Thoracic aorta (tissue), 2 donors: Measurements from ENCODE around the gene KMT2A. TPM values are rescaled to one million over a fixed set of nuclear protein-coding genes. Genes with fewer than 3 reads are reported as not detected.

Experiments
- ATAC-seq: fragments of 150-250 bp; one replicate; pipeline ENCODE4 v1.8.0; 2017; ENCODE audit warnings: low read depth; ENCODE audit not compliant: insufficient number of reproducible peaks, low FRiP score
- DNase-seq: peaks from one replicate; pipeline ENCODE4 v3.0.0-alpha.2; 2020; ENCODE audit warnings: low spot score
- H3K27ac ChIP-seq, 2 donors: fragments of 200-600 bp; sonication (generic); 1 replicate in 1 of 2; 2 replicates in 1 of 2; pipeline ENCODE4 v1.5.1; 2016; ENCODE audit warnings: mild to moderate bottlenecking in 2 of 2, moderate library complexity in 2 of 2
- H3K27me3 ChIP-seq: fragments of 200-600 bp; sonication (generic); replicated peaks from 2 replicates; pipeline ENCODE4 v1.6.0; 2016; ENCODE audit warnings: mild to moderate bottlenecking; ENCODE audit not compliant: insufficient read depth
- H3K36me3 ChIP-seq: fragments of 200-600 bp; sonication (generic); one replicate; pipeline ENCODE4 v1.5.1; 2016
- H3K4me1 ChIP-seq, 2 donors: fragments of 200-600 bp; sonication (generic); 1 replicate in 1 of 2; 2 replicates in 1 of 2; pipeline versions ENCODE4 v1.5.1 to v1.6.0; 2016; ENCODE audit warnings: low read depth in 2 of 2, mild to moderate bottlenecking in 1 of 2; ENCODE audit not compliant: control insufficient read depth in 1 of 2
- H3K4me3 ChIP-seq: fragments of 200-600 bp; sonication (generic); 2 replicates; pipeline ENCODE4 v1.5.1; 2016; ENCODE audit warnings: mild to moderate bottlenecking
- H3K9me3 ChIP-seq: fragments of 200-600 bp; sonication (generic); 2 replicates; pipeline ENCODE4 v1.5.1; 2016
- total RNA-seq, 2 donors: library from RNA; depleted of rRNA; stranded (reverse); fragments of >200 nt; gene quantifications; one replicate each; pipeline versions ENCODE4 v1.1.0 to v1.2.3, GENCODE V29; 2016
- TF ChIP-seq, protein P1 (sequence below): fragments of 200-600 bp; sonication (generic); IDR thresholded peaks from one replicate; pipeline ENCODE4 v1.5.1; 2019; ENCODE audit warnings: antibody characterized with exemption

The KMT2A gene
- total RNA-seq, 2 donors from 2014 or later: 88.1 to 105 TPM

DNA sequence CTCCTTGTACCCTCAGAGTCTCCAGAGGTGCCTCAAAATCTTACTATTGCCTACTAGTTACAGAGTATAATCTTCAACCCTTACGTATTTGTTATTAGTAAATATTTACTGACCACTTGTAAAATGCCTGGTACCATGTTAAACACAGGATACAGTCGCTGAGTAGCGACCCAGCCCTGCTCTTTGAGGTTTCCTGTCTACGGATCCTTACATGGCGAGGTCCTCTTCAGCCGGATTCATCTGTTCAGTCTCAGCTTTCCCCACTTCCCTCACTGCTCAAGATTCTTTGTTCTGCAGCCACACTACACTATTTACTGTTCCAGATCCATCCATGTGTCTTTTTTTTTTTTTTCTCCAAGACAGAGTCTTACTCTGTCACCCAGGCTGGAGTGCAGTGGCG, 77.8 kb downstream of the KMT2A start:
- DNase-seq (no peak), ATAC-seq (no peak)
- H3K36me3 ChIP-seq: peaks cover 72% of the 10 kb centered on the region
- no peaks in the 10 kb centered on the region for H3K27me3 ChIP-seq
- H3K4me1 ChIP-seq: no peaks in the 10 kb centered on the region
- no peaks in the 10 kb centered on the region for H3K9me3 ChIP-seq
- TF ChIP-seq, protein P1, sequence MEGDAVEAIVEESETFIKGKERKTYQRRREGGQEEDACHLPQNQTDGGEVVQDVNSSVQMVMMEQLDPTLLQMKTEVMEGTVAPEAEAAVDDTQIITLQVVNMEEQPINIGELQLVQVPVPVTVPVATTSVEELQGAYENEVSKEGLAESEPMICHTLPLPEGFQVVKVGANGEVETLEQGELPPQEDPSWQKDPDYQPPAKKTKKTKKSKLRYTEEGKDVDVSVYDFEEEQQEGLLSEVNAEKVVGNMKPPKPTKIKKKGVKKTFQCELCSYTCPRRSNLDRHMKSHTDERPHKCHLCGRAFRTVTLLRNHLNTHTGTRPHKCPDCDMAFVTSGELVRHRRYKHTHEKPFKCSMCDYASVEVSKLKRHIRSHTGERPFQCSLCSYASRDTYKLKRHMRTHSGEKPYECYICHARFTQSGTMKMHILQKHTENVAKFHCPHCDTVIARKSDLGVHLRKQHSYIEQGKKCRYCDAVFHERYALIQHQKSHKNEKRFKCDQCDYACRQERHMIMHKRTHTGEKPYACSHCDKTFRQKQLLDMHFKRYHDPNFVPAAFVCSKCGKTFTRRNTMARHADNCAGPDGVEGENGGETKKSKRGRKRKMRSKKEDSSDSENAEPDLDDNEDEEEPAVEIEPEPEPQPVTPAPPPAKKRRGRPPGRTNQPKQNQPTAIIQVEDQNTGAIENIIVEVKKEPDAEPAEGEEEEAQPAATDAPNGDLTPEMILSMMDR: no peak
- no peak overlapping the region for H3K27ac ChIP-seq
- H3K4me3 ChIP-seq: no peak overlapping the region

- Histone ChIP-seq H3K36me3 (peaks cover 64% of the 10 kb centered on the region), H3K9me3 (no peaks in the 10 kb centered on the region), H3K4me3 (no peak overlapping the region)
Measured at GRCh38 chr11:118519549-118519948, 83.3 kb downstream of the KMT2A start.

GRCh38 chr11:118521892-118522311, 85.6 kb downstream of the KMT2A start:
- Histone ChIP-seq H3K27me3 (no peaks in the 10 kb centered on the region), H3K4me1 (no peaks in the 10 kb centered on the region), H3K4me3 (no peak overlapping the region), H3K36me3 (peaks cover 49% of the 10 kb centered on the region), H3K27ac (no peak overlapping the region), H3K9me3 (no peaks in the 10 kb centered on the region)
- ATAC-seq (no peak), DNase-seq (no peak)
- TF ChIP-seq, protein P1: no peak

More at GRCh38 chr11:118519549-118519948, 83.3 kb downstream of the KMT2A start:
- ATAC-seq (no peak), DNase-seq (no peak)
- Histone ChIP-seq H3K27ac (no peak overlapping the region), H3K4me1 (no peaks in the 10 kb centered on the region), H3K27me3 (no peaks in the 10 kb centered on the region)
- TF ChIP-seq, protein P1: no peak

GRCh38 chr11:118522571-118523072, 86.3 kb downstream of the KMT2A start:
- DNase-seq (no peak), ATAC-seq (no peak)
- TF ChIP-seq, protein P1: peak; percentile 6
- Histone ChIP-seq H3K27me3 (no peaks in the 10 kb centered on the region), H3K4me3 (no peak overlapping the region), H3K9me3 (no peaks in the 10 kb centered on the region), H3K4me1 (no peaks in the 10 kb centered on the region), H3K36me3 (peaks cover 46% of the 10 kb centered on the region), H3K27ac (no peak overlapping the region)

DNA sequence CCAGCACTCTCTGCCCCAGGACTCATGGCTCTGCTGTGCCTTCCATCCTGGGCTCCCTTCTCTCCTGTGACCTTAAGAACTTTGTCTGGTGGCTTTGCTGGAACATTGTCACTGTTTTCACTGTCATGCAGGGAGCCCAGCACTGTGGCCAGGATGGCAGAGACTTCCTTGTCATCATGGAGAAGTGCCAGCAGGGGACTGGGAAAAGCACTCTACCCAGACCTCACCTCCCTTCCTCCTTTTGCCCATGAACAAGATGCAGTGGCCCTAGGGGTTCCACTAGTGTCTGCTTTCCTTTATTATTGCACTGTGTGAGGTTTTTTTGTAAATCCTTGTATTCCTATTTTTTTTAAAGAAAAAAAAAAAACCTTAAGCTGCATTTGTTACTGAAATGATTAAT, 88.1 kb downstream of the KMT2A start:
- Histone ChIP-seq H3K27me3 (no peaks in the 10 kb centered on the region), H3K27ac (no peak overlapping the region), H3K36me3 (peaks cover 36% of the 10 kb centered on the region), H3K4me1 (peaks cover 0 to 2% of the 10 kb centered on the region in 2 donors), H3K4me3 (no peak overlapping the region), H3K9me3 (no peaks in the 10 kb centered on the region)
- TF ChIP-seq, protein P1: no peak
- no peak for ATAC-seq
- no peak for DNase-seq
